Measurements from ENCODE around the gene CANT1. TPM values are rescaled to one million over a fixed set of nuclear protein-coding genes. Genes with fewer than 3 reads are reported as not detected.

CANT1 gene
- total and polyA plus RNA-seq, 9 of the 15 experiments (the other 6 are each of a cell fraction or from before 2014, with no cell fraction given): 2.7 to 66.4 (median 22.5) TPM

DNA sequence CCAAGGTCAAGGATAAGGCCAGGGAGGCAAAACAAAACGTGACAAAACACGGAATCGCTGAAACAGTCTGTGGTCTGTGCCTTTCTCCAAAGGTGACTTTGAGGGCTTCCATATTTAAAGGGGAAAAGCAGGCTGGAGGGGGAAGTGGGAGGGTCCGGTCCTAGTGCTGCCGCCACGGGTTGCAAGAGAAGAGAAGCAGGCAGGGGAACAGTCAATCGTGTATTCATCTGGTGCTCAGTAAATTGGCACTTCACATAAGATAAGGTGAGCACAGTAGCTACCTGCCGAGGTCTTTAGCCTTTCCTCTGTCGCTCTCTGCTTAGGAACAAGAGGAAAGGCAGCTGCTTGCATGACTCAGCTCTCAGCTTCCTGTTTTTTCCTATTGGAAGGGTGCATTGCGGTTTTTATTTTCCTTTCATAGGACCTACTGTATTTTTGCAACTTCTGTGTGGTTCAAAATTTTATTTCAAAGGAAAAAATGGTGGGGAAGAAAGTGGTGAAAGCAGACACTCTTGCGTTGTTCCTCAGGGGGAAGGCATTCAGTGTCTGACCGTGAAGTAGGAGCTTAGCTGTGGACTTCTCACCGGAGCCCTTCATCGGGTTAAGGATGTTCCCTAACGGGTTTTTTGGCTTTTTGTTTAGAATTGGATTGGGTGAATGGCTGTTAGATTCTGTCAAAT is 22.8 kb downstream of the CANT1 start (continued):
- no peak for TF ChIP-seq GABPA (tag; conservative IDR thresholded peaks at IDR 0.05; ENCODE audit: low read depth)
- TF ChIP-seq FIP1L1 (IDR thresholded peaks at IDR 0.05; ENCODE audit: low read depth, low read length, poor library complexity, severe bottlenecking): no peak
- TF ChIP-seq RBM15 (IDR thresholded peaks at IDR 0.05; ENCODE audit: insufficient read depth, low read length): no peak
- TF ChIP-seq ZNF644 (tag; IDR thresholded peaks at IDR 0.05; ENCODE audit: low read depth): no peak; the same call in 1 of the 2 replicates
- TF ChIP-seq, protein P1, sequence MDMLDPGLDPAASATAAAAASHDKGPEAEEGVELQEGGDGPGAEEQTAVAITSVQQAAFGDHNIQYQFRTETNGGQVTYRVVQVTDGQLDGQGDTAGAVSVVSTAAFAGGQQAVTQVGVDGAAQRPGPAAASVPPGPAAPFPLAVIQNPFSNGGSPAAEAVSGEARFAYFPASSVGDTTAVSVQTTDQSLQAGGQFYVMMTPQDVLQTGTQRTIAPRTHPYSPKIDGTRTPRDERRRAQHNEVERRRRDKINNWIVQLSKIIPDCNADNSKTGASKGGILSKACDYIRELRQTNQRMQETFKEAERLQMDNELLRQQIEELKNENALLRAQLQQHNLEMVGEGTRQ (CRISPR knock-in tag; IDR thresholded peaks at IDR 0.05): no peak
- TF ChIP-seq, protein P2, sequence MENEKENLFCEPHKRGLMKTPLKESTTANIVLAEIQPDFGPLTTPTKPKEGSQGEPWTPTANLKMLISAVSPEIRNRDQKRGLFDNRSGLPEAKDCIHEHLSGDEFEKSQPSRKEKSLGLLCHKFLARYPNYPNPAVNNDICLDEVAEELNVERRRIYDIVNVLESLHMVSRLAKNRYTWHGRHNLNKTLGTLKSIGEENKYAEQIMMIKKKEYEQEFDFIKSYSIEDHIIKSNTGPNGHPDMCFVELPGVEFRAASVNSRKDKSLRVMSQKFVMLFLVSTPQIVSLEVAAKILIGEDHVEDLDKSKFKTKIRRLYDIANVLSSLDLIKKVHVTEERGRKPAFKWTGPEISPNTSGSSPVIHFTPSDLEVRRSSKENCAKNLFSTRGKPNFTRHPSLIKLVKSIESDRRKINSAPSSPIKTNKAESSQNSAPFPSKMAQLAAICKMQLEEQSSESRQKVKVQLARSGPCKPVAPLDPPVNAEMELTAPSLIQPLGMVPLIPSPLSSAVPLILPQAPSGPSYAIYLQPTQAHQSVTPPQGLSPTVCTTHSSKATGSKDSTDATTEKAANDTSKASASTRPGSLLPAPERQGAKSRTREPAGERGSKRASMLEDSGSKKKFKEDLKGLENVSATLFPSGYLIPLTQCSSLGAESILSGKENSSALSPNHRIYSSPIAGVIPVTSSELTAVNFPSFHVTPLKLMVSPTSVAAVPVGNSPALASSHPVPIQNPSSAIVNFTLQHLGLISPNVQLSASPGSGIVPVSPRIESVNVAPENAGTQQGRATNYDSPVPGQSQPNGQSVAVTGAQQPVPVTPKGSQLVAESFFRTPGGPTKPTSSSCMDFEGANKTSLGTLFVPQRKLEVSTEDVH (IDR thresholded peaks at IDR 0.05; ENCODE audit: low read depth, partially characterized antibody): no peak
- TF ChIP-seq, protein P3, sequence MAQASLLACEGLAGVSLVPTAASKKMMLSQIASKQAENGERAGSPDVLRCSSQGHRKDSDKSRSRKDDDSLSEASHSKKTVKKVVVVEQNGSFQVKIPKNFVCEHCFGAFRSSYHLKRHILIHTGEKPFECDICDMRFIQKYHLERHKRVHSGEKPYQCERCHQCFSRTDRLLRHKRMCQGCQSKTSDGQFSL (CRISPR knock-in tag; IDR thresholded peaks at IDR 0.05): no peak
- TF ChIP-seq, protein P3 (tag; IDR thresholded peaks at IDR 0.05): no peak
- TF ChIP-seq, protein P4, sequence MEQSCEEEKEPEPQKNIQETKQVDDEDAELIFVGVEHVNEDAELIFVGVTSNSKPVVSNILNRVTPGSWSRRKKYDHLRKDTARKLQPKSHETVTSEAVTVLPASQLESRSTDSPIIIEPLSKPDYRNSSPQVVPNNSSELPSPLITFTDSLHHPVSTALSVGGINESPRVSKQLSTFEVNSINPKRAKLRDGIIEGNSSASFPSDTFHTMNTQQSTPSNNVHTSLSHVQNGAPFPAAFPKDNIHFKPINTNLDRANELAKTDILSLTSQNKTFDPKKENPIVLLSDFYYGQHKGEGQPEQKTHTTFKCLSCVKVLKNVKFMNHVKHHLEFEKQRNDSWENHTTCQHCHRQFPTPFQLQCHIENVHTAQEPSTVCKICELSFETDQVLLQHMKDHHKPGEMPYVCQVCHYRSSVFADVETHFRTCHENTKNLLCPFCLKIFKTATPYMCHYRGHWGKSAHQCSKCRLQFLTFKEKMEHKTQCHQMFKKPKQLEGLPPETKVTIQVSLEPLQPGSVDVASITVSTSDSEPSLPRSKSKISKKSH (CRISPR knock-in tag; IDR thresholded peaks at IDR 0.05): no peak
- TF ChIP-seq ZNF507 (tag; conservative IDR thresholded peaks at IDR 0.05): no peak
- no peak for TF ChIP-seq ELF4 (CRISPR knock-in tag; IDR thresholded peaks at IDR 0.05)
- TF ChIP-seq DPF2 (IDR thresholded peaks at IDR 0.05): peak; percentile 59
- no peak for TF ChIP-seq STAG1 (CRISPR knock-in tag; IDR thresholded peaks at IDR 0.05; ENCODE audit: borderline replicate concordance)
- no peak for TF ChIP-seq RAD21 (CRISPR knock-in tag; conservative IDR thresholded peaks at IDR 0.05 in 1 of 2, IDR thresholded peaks at IDR 0.05 in 1 of 2)
- no peak for TF ChIP-seq NR2C2 (CRISPR knock-in tag; IDR thresholded peaks at IDR 0.05)
- peak; percentile 12; the same call in 1 of the 2 replicates for TF ChIP-seq NR2C2 (tag; IDR thresholded peaks at IDR 0.05)
- TF ChIP-seq, protein P5, sequence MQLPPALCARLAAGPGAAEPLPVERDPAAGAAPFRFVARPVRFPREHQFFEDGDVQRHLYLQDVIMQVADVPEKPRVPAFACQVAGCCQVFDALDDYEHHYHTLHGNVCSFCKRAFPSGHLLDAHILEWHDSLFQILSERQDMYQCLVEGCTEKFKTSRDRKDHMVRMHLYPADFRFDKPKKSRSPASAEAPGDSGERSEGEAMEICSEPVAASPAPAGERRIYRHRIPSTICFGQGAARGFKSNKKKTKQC (CRISPR knock-in tag; IDR thresholded peaks at IDR 0.05): no peak
- no peak for TF ChIP-seq ZNF143 (CRISPR knock-in tag; IDR thresholded peaks at IDR 0.05)
- no peak for TF ChIP-seq SIX5 (IDR thresholded peaks at IDR 0.05; ENCODE audit: borderline replicate concordance in 1 of 2, insufficient read depth in 1 of 2, low read depth in 1 of 2, low read length in 2 of 2)
- TF ChIP-seq ZFPM2 (CRISPR knock-in tag; IDR thresholded peaks at IDR 0.05): no peak
- TF ChIP-seq KDM1A (IDR thresholded peaks at IDR 0.05): no peak
